Gastroesophageal sphincter (tissue), 4 donors: ENCODE data around the gene PPP2R3C. TPM values are rescaled to one million over a fixed set of nuclear protein-coding genes. Genes with fewer than 3 reads are reported as not detected.
"Not testable (repeated sequence)": the region's sequence is repeated elsewhere in the genome, so short reads cannot be mapped to it uniquely, and the experiment has no call there.

Source experiments
- ATAC-seq: fragments of 150-250 bp; one replicate; pipeline ENCODE4 v1.9.1; 2016; ENCODE audit warnings: mild to moderate bottlenecking, moderate library complexity
- H3K27ac ChIP-seq, 4 donors: fragments of 200-600 bp; sonication (generic) in 3 of 4; 1 replicate in 3 of 4; 2 replicates in 1 of 4; pipeline ENCODE4 v1.5.1; 2016 to 2019
- H3K27me3 ChIP-seq: fragments of 200-600 bp; sonication (generic); one replicate; pipeline ENCODE4 v1.5.1; 2019
- H3K36me3 ChIP-seq, 2 donors: fragments of 200-600 bp; sonication (generic); one replicate each; pipeline ENCODE4 v1.5.1; 2019; ENCODE audit warnings: control low read depth in 1 of 2
- H3K4me1 ChIP-seq, 3 donors: fragments of 200-600 bp; sonication (generic); 1 replicate in 2 of 3; 2 replicates in 1 of 3; pipeline ENCODE4 v1.5.1; 2016 to 2019; ENCODE audit warnings: control low read depth in 2 of 3
- H3K4me3 ChIP-seq, 2 donors: fragments of 200-600 bp; sonication (generic); one replicate each; pipeline ENCODE4 v1.5.1; 2019; ENCODE audit warnings: mild to moderate bottlenecking in 1 of 2, moderate library complexity in 1 of 2
- H3K9me3 ChIP-seq, 3 donors: fragments of 200-600 bp; sonication (generic); one replicate each; pipeline ENCODE4 v1.5.1; 2017 to 2019; ENCODE audit warnings: control low read depth in 2 of 3
- CTCF ChIP-seq, 4 experiments: fragments of 200-600 bp in 2 of 4; fragments of 450-650 bp in 2 of 4; sonication (generic) in 1 of 4; IDR thresholded peaks; one replicate each; pipeline ENCODE4 v1.5.1; 2017 to 2019; ENCODE audit warnings: antibody characterized with exemption in 4 of 4, mild to moderate bottlenecking in 2 of 4, moderate library complexity in 2 of 4
- EP300 ChIP-seq: sonication (generic); formaldehyde crosslinking; IDR thresholded peaks from one replicate; pipeline ENCODE4 v1.6.1; 2017; ENCODE audit warnings: antibody characterized with exemption, mild to moderate bottlenecking
- POLR2A ChIP-seq, 2 donors: fragments of 450-650 bp; IDR thresholded peaks; one replicate each; pipeline ENCODE4 v1.6.1; 2017; ENCODE audit warnings: antibody characterized with exemption in 2 of 2, mild to moderate bottlenecking in 2 of 2, moderate library complexity in 1 of 2
- POLR2AphosphoS5 ChIP-seq: sonication (generic); formaldehyde crosslinking; IDR thresholded peaks from one replicate; pipeline ENCODE4 v1.6.1; 2017; ENCODE audit warnings: antibody characterized with exemption
- WGBS, 2 donors: methylation state at CpG; one replicate each; pipeline ENCODE4 v1.1.5; 2018; ENCODE audit warnings: low coverage in 1 of 2; 5-methylcytosine and 5-hydroxymethylcytosine counted together
- total RNA-seq, 4 donors: library from RNA; depleted of rRNA; stranded (reverse); fragments of >200 nt; gene quantifications; one replicate each; pipeline ENCODE4 v1.1.0, GENCODE V29; 2016

PPP2R3C gene
- total RNA-seq, 4 donors from 2014 or later, result 29.3 to 44.9 (median 32.4) TPM

- Histone ChIP-seq H3K27ac (no peak overlapping the region), H3K4me3 (no peak overlapping the region), H3K4me1 (peaks cover 0 to 15% (median 0%) of the 10 kb centered on the region in 3 donors), H3K36me3 (peaks cover 5 to 76% of the 10 kb centered on the region in 2 donors), H3K27me3 (no peaks in the 10 kb centered on the region), H3K9me3 (no peaks in the 10 kb centered on the region)
- WGBS, 2 donors, result 89 to 96% methylated on average over 3 to 4 of the region's 4 CpGs
- ATAC-seq, result no peak
- TF ChIP-seq CTCF (IDR thresholded peaks at IDR 0.05), result no peak
- TF ChIP-seq POLR2AphosphoS5, result no peak
- no peak for TF ChIP-seq POLR2A (IDR thresholded peaks at IDR 0.05)
- no peak for TF ChIP-seq EP300
Observed at GRCh38 chr14:35113308-35113950, 8.4 kb downstream of the PPP2R3C start.

GRCh38 chr14:35112641-35113040, 9.1 kb downstream of the PPP2R3C start:
- 64 to 79% methylated on average over 2 of the region's 2 CpGs for WGBS, 2 donors
- Histone ChIP-seq H3K4me3 (no peak overlapping the region), H3K27me3 (no peaks in the 10 kb centered on the region), H3K36me3 (peaks cover 5 to 84% of the 10 kb centered on the region in 2 donors), H3K27ac (no peak overlapping the region), H3K9me3 (no peaks in the 10 kb centered on the region), H3K4me1 (peaks cover 0 to 9% (median 0%) of the 10 kb centered on the region in 3 donors)
- ATAC-seq, result no peak
- TF ChIP-seq POLR2AphosphoS5 (no peak), EP300 (no peak), POLR2A (IDR thresholded peaks at IDR 0.05) (no peak), CTCF (IDR thresholded peaks at IDR 0.05) (no peak)

GRCh38 chr14:35107866-35108265, 13.9 kb downstream of the PPP2R3C start:
- Histone ChIP-seq H3K27me3 (no peaks in the 10 kb centered on the region), H3K9me3 (no peaks in the 10 kb centered on the region), H3K4me1 (no peaks in the 10 kb centered on the region), H3K36me3 (peaks cover 5 to 98% of the 10 kb centered on the region in 2 donors), H3K27ac (no peak overlapping the region), H3K4me3 (no peak overlapping the region)
- TF ChIP-seq POLR2A (IDR thresholded peaks at IDR 0.05) (no peak), POLR2AphosphoS5 (no peak), CTCF (IDR thresholded peaks at IDR 0.05) (no peak), EP300 (no peak)
- no peak for ATAC-seq

GRCh38 chr14:35094645-35095044, 27.1 kb downstream of the PPP2R3C start:
- 93 to 96% methylated on average over 4 to 5 of the region's 6 CpGs for WGBS, 2 donors
- H3K9me3 ChIP-seq, H3K4me1 ChIP-seq, H3K4me3 ChIP-seq, ATAC-seq, H3K27ac ChIP-seq, H3K27me3 ChIP-seq: not testable (repeated sequence)
- peaks cover 0 to 100% of the 10 kb centered on the region in 2 donors for H3K36me3 ChIP-seq

GRCh38 chr14:35088514-35088913, 33.3 kb downstream of the PPP2R3C start:
- Histone ChIP-seq H3K9me3 (no peaks in the 10 kb centered on the region), H3K4me1 (no peaks in the 10 kb centered on the region), H3K27me3 (no peaks in the 10 kb centered on the region), H3K36me3 (peaks cover 3 to 100% of the 10 kb centered on the region in 2 donors), H3K4me3 (no peak overlapping the region), H3K27ac (no peak overlapping the region)
- ATAC-seq, result no peak
- WGBS, 2 donors, result 87 to 100% methylated on average over 1 to 2 of the region's 2 CpGs
- TF ChIP-seq EP300 (no peak), POLR2A (IDR thresholded peaks at IDR 0.05) (no peak), POLR2AphosphoS5 (no peak), CTCF (IDR thresholded peaks at IDR 0.05) (no peak)
